Ectodermal cell (in vitro differentiated cells): Measurements from ENCODE around the gene GALNT18.

ENCODE experiments used
- H3K27ac ChIP-seq: 2 replicates; pipeline ENCODE4 v1.7.0; 2013; ENCODE audit warnings: mild to moderate bottlenecking, low read depth, low read length; ENCODE audit not compliant: insufficient read depth, poor library complexity, severe bottlenecking
- H3K27me3 ChIP-seq: 2 replicates; pipeline ENCODE4 v1.7.0; 2013; ENCODE audit warnings: mild to moderate bottlenecking, low read length; ENCODE audit not compliant: insufficient read depth, control insufficient read depth, poor library complexity, severe bottlenecking
- H3K36me3 ChIP-seq: one replicate; pipeline ENCODE4 v1.7.0; 2013; ENCODE audit warnings: low read length; ENCODE audit not compliant: control insufficient read depth, insufficient read depth
- H3K4me1 ChIP-seq: one replicate; pipeline ENCODE4 v1.7.0; 2013; ENCODE audit warnings: low read length; ENCODE audit not compliant: control insufficient read depth, insufficient read depth
- H3K4me3 ChIP-seq: 2 replicates; pipeline ENCODE4 v1.7.0; 2013; ENCODE audit warnings: low read depth, low read length, control low read depth; ENCODE audit not compliant: insufficient read depth
- H3K9me3 ChIP-seq: 2 replicates; pipeline ENCODE4 v1.7.0; 2013; ENCODE audit warnings: mild to moderate bottlenecking, low read length, moderate library complexity; ENCODE audit not compliant: control insufficient read depth
- WGBS, 2 experiments: methylation state at CpG; one replicate each; pipeline ENCODE4 v1.1.7; 2013; ENCODE audit warnings: missing lambda C conversion rate in 2 of 2; 5-methylcytosine and 5-hydroxymethylcytosine counted together

Gene GALNT18

GRCh38 chr11:11611381-11611780 is 10.4 kb downstream of the GALNT18 start:
- 89 to 93% methylated on average over 6 of the region's 6 CpGs for WGBS, 2 experiments
- no peak overlapping the region for H3K4me3 ChIP-seq
- no peak overlapping the region for H3K27ac ChIP-seq
- H3K9me3 ChIP-seq, result no peaks in the 10 kb centered on the region
- H3K4me1 ChIP-seq, result no peaks in the 10 kb centered on the region
- H3K27me3 ChIP-seq, result no peaks in the 10 kb centered on the region
- no peaks in the 10 kb centered on the region for H3K36me3 ChIP-seq

- Histone ChIP-seq H3K9me3 (no peaks in the 10 kb centered on the region), H3K36me3 (no peaks in the 10 kb centered on the region), H3K4me1 (peaks cover 4% of the 10 kb centered on the region), H3K4me3 (no peak overlapping the region), H3K27ac (no peak overlapping the region), H3K27me3 (no peaks in the 10 kb centered on the region)
- 93% methylated on average over 2 of the region's 2 CpGs for WGBS, 2 experiments
Observed at GRCh38 chr11:11608783-11609232, 13.0 kb downstream of the GALNT18 start.

- H3K4me1 ChIP-seq, result peaks cover 4% of the 10 kb centered on the region
- H3K9me3 ChIP-seq, result no peaks in the 10 kb centered on the region
- no peak overlapping the region for H3K27ac ChIP-seq
- no peak overlapping the region for H3K4me3 ChIP-seq
- WGBS, 2 experiments, result 88 to 93% methylated on average over 2 of the region's 2 CpGs
- no peaks in the 10 kb centered on the region for H3K27me3 ChIP-seq
- H3K36me3 ChIP-seq, result no peaks in the 10 kb centered on the region
Observed at GRCh38 chr11:11607772-11608171, 14.0 kb downstream of the GALNT18 start.

GRCh38 chr11:11605821-11606450 is 15.9 kb downstream of the GALNT18 start:
- H3K27me3 ChIP-seq, result no peaks in the 10 kb centered on the region
- 88 to 95% methylated on average over 5 of the region's 5 CpGs for WGBS, 2 experiments
- H3K4me3 ChIP-seq, result no peak overlapping the region
- H3K9me3 ChIP-seq, result no peaks in the 10 kb centered on the region
- no peaks in the 10 kb centered on the region for H3K36me3 ChIP-seq
- no peak overlapping the region for H3K27ac ChIP-seq
- peaks cover 4% of the 10 kb centered on the region for H3K4me1 ChIP-seq

GRCh38 chr11:11605181-11605580 is 16.6 kb downstream of the GALNT18 start:
- Histone ChIP-seq H3K27me3 (no peaks in the 10 kb centered on the region), H3K36me3 (no peaks in the 10 kb centered on the region), H3K27ac (no peak overlapping the region), H3K4me1 (peaks cover 4% of the 10 kb centered on the region), H3K4me3 (no peak overlapping the region), H3K9me3 (no peaks in the 10 kb centered on the region)
- 90 to 91% methylated on average over 6 of the region's 6 CpGs for WGBS, 2 experiments

- H3K27ac ChIP-seq, result no peak overlapping the region
- no peaks in the 10 kb centered on the region for H3K36me3 ChIP-seq
- no peaks in the 10 kb centered on the region for H3K9me3 ChIP-seq
- no peak overlapping the region for H3K4me3 ChIP-seq
- 82 to 85% methylated on average over 7 of the region's 7 CpGs for WGBS, 2 experiments
- H3K27me3 ChIP-seq, result no peaks in the 10 kb centered on the region
- peaks cover 4% of the 10 kb centered on the region for H3K4me1 ChIP-seq
Observed at GRCh38 chr11:11604370-11604990, 17.3 kb downstream of the GALNT18 start.

- H3K4me1 ChIP-seq, result peaks cover 4% of the 10 kb centered on the region
- no peak overlapping the region for H3K27ac ChIP-seq
- H3K9me3 ChIP-seq, result no peaks in the 10 kb centered on the region
- H3K27me3 ChIP-seq, result no peaks in the 10 kb centered on the region
- no peaks in the 10 kb centered on the region for H3K36me3 ChIP-seq
- no peak overlapping the region for H3K4me3 ChIP-seq
Observed at GRCh38 chr11:11602011-11602410, 19.8 kb downstream of the GALNT18 start.

GRCh38 chr11:11600288-11600687 is 21.5 kb downstream of the GALNT18 start:
- H3K36me3 ChIP-seq, result no peaks in the 10 kb centered on the region
- H3K4me3 ChIP-seq, result no peak overlapping the region
- no peak overlapping the region for H3K27ac ChIP-seq
- peaks cover 4% of the 10 kb centered on the region for H3K4me1 ChIP-seq
- H3K27me3 ChIP-seq, result no peaks in the 10 kb centered on the region
- H3K9me3 ChIP-seq, result no peaks in the 10 kb centered on the region

- no peaks in the 10 kb centered on the region for H3K4me1 ChIP-seq
- no peaks in the 10 kb centered on the region for H3K27me3 ChIP-seq
- no peaks in the 10 kb centered on the region for H3K36me3 ChIP-seq
- H3K27ac ChIP-seq, result no peak overlapping the region
- no peaks in the 10 kb centered on the region for H3K9me3 ChIP-seq
- 97% methylated on average over 1 of the region's 1 CpG for WGBS, 2 experiments
- H3K4me3 ChIP-seq, result no peak overlapping the region
Observed at GRCh38 chr11:11598243-11598642, 23.6 kb downstream of the GALNT18 start.

GRCh38 chr11:11594162-11594561 is 27.6 kb downstream of the GALNT18 start:
- no peak overlapping the region for H3K27ac ChIP-seq
- no peaks in the 10 kb centered on the region for H3K36me3 ChIP-seq
- WGBS, 2 experiments, result 92 to 100% methylated on average over 2 of the region's 2 CpGs
- H3K27me3 ChIP-seq, result no peaks in the 10 kb centered on the region
- no peak overlapping the region for H3K4me3 ChIP-seq
- no peaks in the 10 kb centered on the region for H3K9me3 ChIP-seq
- H3K4me1 ChIP-seq, result peaks cover 4% of the 10 kb centered on the region
